Subcutaneous adipose tissue (tissue), 4 donors: ENCODE results near the gene LHB. TPM values are rescaled to one million over a fixed set of nuclear protein-coding genes. Genes with fewer than 3 reads are reported as not detected.

Experiments used
- CTCF ChIP-seq: fragments of 450-650 bp; IDR thresholded peaks from one replicate; pipeline ENCODE4 v1.5.1; 2016; ENCODE audit warnings: low read depth, mild to moderate bottlenecking, control low read depth, antibody characterized with exemption, moderate library complexity
- small RNA-seq: library from RNA; depleted of rRNA; stranded (forward); fragments of <200 nt; gene quantifications from one replicate; pipeline ENCODE3, GENCODE V24; 2016
- total RNA-seq, 4 donors: library from RNA; depleted of rRNA; stranded (reverse); fragments of >200 nt; gene quantifications; one replicate each; pipeline ENCODE4 v1.1.0, GENCODE V29; 2016

Gene LHB
- total RNA-seq, 4 donors from 2014 or later: not detected

DNA sequence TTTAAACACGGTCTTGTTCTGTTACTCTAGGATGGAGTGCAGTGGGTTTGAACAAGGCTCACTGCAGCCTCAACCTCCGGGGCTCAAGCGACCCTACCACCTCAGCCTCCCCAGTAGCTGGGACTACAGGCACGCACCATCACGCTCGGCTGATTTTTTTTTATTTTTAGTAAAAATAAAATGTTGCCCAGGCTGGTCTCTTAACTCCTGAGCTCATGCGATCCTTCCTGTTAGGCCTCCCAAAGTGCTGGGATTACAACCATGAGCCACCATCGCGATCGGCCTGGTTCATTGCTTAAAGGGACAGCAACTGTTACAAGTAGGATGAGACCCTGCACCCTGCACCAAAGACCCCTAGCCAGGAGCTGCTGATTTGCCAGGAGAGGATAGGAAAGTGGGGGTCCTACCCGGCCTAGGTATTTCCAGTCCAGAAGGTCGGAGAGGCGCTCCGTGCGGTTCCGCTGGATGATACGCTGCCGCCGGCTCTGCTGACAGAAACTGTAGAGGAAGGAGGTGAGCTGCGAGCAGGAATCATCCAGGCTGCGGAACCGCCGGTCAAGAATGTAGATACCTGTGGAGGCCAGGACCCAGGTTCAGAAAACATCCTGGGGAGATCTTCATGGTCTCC is 46.6 kb downstream of the LHB start:
- TF ChIP-seq CTCF: no peak

- no peak for TF ChIP-seq CTCF
Measured at GRCh38 chr19:48969276-48970138, 47.4 kb downstream of the LHB start.

GRCh38 chr19:48968813-48969218 is 48.1 kb downstream of the LHB start:
- no peak for TF ChIP-seq CTCF

- TF ChIP-seq CTCF: no peak
Measured at GRCh38 chr19:48968179-48968661, 48.7 kb downstream of the LHB start.

DNA sequence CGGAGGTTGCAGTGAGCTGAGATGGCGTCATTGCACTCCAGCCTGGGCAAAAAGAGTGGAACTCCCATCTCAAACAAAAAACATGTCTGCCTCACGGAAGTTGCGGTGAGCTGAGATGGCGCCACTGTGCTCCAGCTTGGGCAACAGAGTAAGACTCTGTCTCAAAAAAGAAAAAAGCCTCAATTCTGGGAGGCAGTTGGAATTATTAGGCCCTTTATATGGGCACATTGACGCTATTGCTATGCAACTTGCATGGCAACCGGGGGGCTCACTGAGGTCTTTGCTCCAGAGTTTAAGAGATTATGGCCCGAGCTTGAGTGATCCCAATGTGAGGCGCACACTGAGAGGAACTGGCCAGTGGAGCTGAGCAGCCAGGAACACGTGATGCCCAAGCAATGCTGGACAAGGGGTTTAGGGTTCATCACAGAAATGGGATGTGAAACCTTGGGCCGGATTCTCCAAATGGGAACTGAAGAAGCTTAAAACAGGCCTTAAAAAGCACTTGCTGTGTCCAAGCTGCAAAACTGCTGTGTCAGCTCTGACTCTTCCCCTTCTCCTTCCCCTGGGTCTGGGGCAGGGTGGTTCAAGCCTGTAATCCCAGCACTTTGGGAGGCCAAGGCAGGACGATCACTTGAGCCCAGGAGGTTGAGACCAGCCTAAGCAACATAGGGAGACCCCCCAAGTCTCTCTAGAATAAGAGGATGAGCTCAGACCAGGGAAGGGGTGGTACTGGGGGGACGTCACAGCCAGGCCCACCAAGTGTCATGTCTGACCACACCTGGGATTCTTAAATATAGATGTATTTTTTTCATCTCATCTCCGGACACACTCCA is 49.3 kb downstream of the LHB start:
- no peak for TF ChIP-seq CTCF

DNA sequence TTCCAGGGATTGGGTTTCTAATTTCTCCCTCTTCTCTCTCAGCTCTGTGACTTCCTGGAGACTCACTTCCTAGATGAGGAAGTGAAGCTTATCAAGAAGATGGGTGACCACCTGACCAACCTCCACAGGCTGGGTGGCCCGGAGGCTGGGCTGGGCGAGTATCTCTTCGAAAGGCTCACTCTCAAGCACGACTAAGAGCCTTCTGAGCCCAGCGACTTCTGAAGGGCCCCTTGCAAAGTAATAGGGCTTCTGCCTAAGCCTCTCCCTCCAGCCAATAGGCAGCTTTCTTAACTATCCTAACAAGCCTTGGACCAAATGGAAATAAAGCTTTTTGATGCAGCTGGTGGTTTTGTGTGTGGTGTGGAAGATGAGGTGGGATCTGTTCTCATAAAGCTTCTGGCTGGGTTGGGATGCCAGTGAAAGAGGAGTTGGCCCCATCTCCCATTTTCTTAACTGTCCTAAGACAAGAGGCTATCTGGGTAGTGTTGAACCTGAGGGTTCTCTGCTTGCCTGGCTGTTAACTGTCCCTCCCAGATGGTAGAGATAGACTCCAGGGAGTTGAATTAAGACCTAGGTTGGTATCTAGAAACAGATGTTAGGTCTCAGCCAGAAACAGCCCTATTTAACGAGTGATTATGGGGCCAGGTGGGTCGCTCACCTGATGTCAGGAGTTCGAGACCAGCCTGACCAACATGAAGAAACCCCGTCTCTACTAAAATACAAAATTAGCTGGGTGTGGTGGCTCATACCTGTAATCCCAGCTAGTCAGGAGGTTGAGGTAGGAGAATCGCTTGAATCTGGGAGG is 50.1 kb downstream of the LHB start:
- no peak for TF ChIP-seq CTCF

Small RNA genes lying within 50 kb of the gene (small RNA-seq; reads per million reads assigned to genes)
- gene MIR6798: not detected

Other genes starting within 250 kb of the LHB start
- 10 to 100 TPM; 25.4 to 71.6 (median 40.1) TPM for gene BCAT2, start 206.1 kb downstream of the LHB start, total RNA-seq
- 10 to 100 TPM in 3 of 4 donors, 1 to 10 TPM in 1; 6.4 to 19.0 (median 13.8) TPM for gene HSD17B14, start 180.6 kb downstream of the LHB start, total RNA-seq
- gene PLEKHA4, start 148.5 kb downstream of the LHB start, total RNA-seq: 10 to 100 TPM in 1 of 4 donors, 1 to 10 TPM in 3; 5.7 to 27.3 (median 8.5) TPM
- gene PPP1R15A, start 144.7 kb downstream of the LHB start, total RNA-seq: 10 to 100 TPM; 30.5 to 81.7 (median 48.3) TPM
- under 1 TPM in 1 of 4 donors, not detected in 3; 0.22 TPM for gene TULP2, start 118.3 kb downstream of the LHB start, total RNA-seq
- gene NUCB1, start 116.8 kb downstream of the LHB start, total RNA-seq: 100 to 1,000 TPM; 128 to 480 (median 313) TPM
- 1 to 10 TPM in 1 of 4 donors, not detected in 3; 1.1 TPM for gene DHDH, start 83.4 kb downstream of the LHB start, total RNA-seq
- 10 to 100 TPM; 21.0 to 37.2 (median 31.2) TPM for gene BAX, start 62.2 kb downstream of the LHB start, total RNA-seq
- gene FTL, start 51.8 kb downstream of the LHB start, total RNA-seq: over 10,000 TPM in 3 of 4 donors, 1,000 to 10,000 TPM in 1; 7,770 to 28,830 (median 13,714) TPM
- gene GYS1, start 23.8 kb downstream of the LHB start, total RNA-seq: 10 to 100 TPM; 15.1 to 86.3 (median 34.5) TPM
- gene RUVBL2, start 23.2 kb downstream of the LHB start, total RNA-seq: 10 to 100 TPM; 34.3 to 62.5 (median 49.4) TPM
- not detected for gene CGB3, start 7.2 kb upstream of the LHB start, total RNA-seq
- gene CGB2, start 14.8 kb upstream of the LHB start, total RNA-seq: not detected
- not detected for gene CGB1, start 19.8 kb upstream of the LHB start, total RNA-seq
- not detected for gene CGB5, start 26.8 kb upstream of the LHB start, total RNA-seq
- gene CGB8, start 32.0 kb upstream of the LHB start, total RNA-seq: not detected
- gene CGB7, start 40.7 kb upstream of the LHB start, total RNA-seq: 1 to 10 TPM in 1 of 4 donors, not detected in 3; 1.3 TPM
- gene NTF4, start 47.7 kb upstream of the LHB start, total RNA-seq: not detected
- gene KCNA7, start 55.6 kb upstream of the LHB start, total RNA-seq: not detected
- 100 to 1,000 TPM; 122 to 164 (median 152) TPM for gene SNRNP70, start 68.4 kb upstream of the LHB start, total RNA-seq
- gene LIN7B, start 97.3 kb upstream of the LHB start, total RNA-seq: 1 to 10 TPM in 3 of 4 donors, not detected in 1; 6.6 to 9.0 (median 7.1) TPM
- 1 to 10 TPM in 3 of 4 donors, not detected in 1; 1.1 to 6.5 (median 1.5) TPM for gene C19orf73, start 102.1 kb upstream of the LHB start, total RNA-seq
- gene PPFIA3, start 102.5 kb upstream of the LHB start, total RNA-seq: 1 to 10 TPM in 3 of 4 donors, under 1 TPM in 1; 0.68 to 5.7 (median 2.4) TPM
- 1 to 10 TPM in 2 of 4 donors, under 1 TPM in 2; 0.49 to 3.8 (median 1.7) TPM for gene HRC, start 138.3 kb upstream of the LHB start, total RNA-seq
- gene TRPM4, start 140.7 kb upstream of the LHB start, total RNA-seq: 10 to 100 TPM in 3 of 4 donors, 1 to 10 TPM in 1; 6.5 to 25.8 (median 11.8) TPM